ENCODE data around the gene PRG2. TPM values are rescaled to one million over a fixed set of nuclear protein-coding genes. Genes with fewer than 3 reads are reported as not detected.

Gene PRG2
- total and polyA plus RNA-seq, 9 of the 15 experiments (the other 6 are each of a cell fraction or from before 2014, with no cell fraction given), result 1.8 to 78.0 (median 26.6) TPM

DNA sequence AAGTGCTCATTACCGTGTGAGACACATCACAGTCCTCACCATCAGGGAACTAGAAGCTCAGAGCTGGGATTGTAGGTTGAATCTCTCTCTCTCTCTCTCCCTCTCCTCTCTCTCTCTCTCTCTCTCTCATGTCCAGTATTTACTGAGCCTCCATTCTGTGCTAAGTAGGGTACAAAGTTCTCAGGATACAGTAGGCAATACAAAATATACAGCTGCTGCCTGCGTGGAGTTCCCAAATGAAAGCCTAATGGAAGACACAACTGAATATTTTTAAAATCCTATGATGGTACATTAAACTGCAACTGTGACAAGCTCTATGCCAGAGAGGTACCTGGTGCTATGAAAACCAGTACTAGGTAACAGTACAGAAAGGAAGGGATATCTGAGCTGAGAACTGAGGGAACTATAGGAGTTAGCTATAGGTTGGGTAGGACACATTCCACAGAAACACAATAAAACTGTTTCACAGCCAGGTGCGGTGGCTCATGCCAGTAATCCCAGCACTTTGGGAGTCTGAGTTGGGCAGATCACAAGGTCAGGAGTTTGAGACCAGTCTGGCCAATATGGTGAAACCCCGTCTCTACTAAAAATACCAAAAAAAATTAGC lies 9.6 kb upstream of the PRG2 start (continued):
- TF ChIP-seq, protein P1, sequence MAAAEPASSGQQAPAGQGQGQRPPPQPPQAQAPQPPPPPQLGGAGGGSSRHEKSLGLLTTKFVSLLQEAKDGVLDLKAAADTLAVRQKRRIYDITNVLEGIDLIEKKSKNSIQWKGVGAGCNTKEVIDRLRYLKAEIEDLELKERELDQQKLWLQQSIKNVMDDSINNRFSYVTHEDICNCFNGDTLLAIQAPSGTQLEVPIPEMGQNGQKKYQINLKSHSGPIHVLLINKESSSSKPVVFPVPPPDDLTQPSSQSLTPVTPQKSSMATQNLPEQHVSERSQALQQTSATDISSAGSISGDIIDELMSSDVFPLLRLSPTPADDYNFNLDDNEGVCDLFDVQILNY (CRISPR knock-in tag; IDR thresholded peaks at IDR 0.05), result no peak
- TF ChIP-seq HIVEP1 (CRISPR knock-in tag; IDR thresholded peaks at IDR 0.05) (no peak), PYGO2 (tag; IDR thresholded peaks at IDR 0.05) (no peak), ZNF197 (CRISPR knock-in tag; IDR thresholded peaks at IDR 0.05; ENCODE audit: low read depth) (no peak)

DNA sequence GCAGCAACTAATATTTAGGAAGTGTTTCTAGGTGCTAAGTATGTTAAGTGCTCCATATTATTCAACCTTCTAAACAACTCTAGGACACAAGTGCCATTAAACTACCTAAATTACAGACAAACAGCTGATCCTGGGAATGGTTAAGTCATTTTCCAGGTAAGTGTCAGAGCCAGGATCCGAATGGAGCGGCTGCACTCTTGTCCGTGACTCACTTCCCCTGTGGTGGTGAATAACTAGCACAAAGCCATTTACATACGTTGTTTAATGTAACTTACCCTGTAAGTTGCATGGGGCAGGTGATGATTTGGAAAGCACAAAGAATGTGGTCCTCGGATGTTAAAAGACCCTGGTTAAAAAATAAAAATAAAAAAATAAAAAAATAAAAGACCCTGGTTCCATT lies 8.8 kb upstream of the PRG2 start:
- in situ Hi-C loops (cut with MboI) (no loop called here), intact Hi-C loops (cut with micrococcal nuclease) (no loop called here)
- no peak overlapping the region for H3K9ac ChIP-seq (ENCODE audit: insufficient read depth in 1 of 2, low read depth in 2 of 2, low read length in 2 of 2)
- no peak overlapping the region for H3K4me3 ChIP-seq
- BruUV-seq (replicated peaks), result no TSS peak
- TF ChIP-seq, protein P2, sequence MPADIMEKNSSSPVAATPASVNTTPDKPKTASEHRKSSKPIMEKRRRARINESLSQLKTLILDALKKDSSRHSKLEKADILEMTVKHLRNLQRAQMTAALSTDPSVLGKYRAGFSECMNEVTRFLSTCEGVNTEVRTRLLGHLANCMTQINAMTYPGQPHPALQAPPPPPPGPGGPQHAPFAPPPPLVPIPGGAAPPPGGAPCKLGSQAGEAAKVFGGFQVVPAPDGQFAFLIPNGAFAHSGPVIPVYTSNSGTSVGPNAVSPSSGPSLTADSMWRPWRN (IDR thresholded peaks at IDR 0.05; ENCODE audit: low read depth), result no peak
- H3K4me1 ChIP-seq (replicated peaks in 1 of 2; ENCODE audit: control insufficient read depth in 2 of 2, insufficient read depth in 2 of 2, low read length in 2 of 2), result peaks cover 46 to 57% of the 10 kb centered on the region in 2 experiments
- H3K9me1 ChIP-seq (ENCODE audit: control insufficient read depth, insufficient read depth, low read length), result no peaks in the 10 kb centered on the region
- no peaks in the 10 kb centered on the region for H3K79me2 ChIP-seq (ENCODE audit: control insufficient read depth, insufficient read depth, low read length)
- DNase-seq (ENCODE audit: extremely low read depth in 1 of 4, low spot score in 3 of 4), result no peak
- no peaks in the 10 kb centered on the region for H4K20me1 ChIP-seq (replicated peaks; ENCODE audit: control insufficient read depth, insufficient read depth, low read length)
- peaks cover 4% of the 10 kb centered on the region; the same call in 1 of the 3 replicates for H3K36me3 ChIP-seq (ENCODE audit: control insufficient read depth, insufficient read depth, low read length)
- H2AFZ ChIP-seq (ENCODE audit: low read depth, low read length), result no peak overlapping the region
- H3K27me3 ChIP-seq (ENCODE audit: control insufficient read depth in 2 of 2, insufficient read depth in 2 of 2, low read length in 2 of 2), result no peaks in the 10 kb centered on the region; a peak in 1 of 5 replicates
- WGBS (ENCODE audit: insufficient coverage, low coverage, missing lambda C conversion rate), result 55% methylated on average over 5 of the region's 5 CpGs
- no peak for FAIRE-seq
- ChIA-PET CTCF (ENCODE audit: low intra/inter-chr PET ratio) (no interaction called here), POLR2A (interaction anchor here (1.0 to 1.3 kb wide), 4 partner anchors 9 to 29 kb away, joined by 3 to 4 read pairs (median 4); partner anchors contain the start of gene PRG2)
- no peak overlapping the region for H3K27ac ChIP-seq (ENCODE audit: extremely low read depth, low read depth, low read length)
- ATAC-seq, result no peak
- H3K4me2 ChIP-seq (ENCODE audit: insufficient read depth, low read length), result no peak overlapping the region
- no peaks in the 10 kb centered on the region for H3K9me3 ChIP-seq (replicated peaks; ENCODE audit: control insufficient read depth, insufficient read depth, low read depth, low read length)

Measured in K562 (cell line).